A549 (cell line): ENCODE measurements around the gene TSR1. TPM values are rescaled to one million over a fixed set of nuclear protein-coding genes. Genes with fewer than 3 reads are reported as not detected.

Experiments
- ATAC-seq, 2 experiments: fragments of 200-7000 bp in 1 of 2; fragments of >200 bp in 1 of 2; cut with Nextera tagmentation in 1 of 2; cut with Tn5 transposase in 1 of 2; 3 replicates each; pipeline versions ENCODE4 v1.8.0 to v1.9.1; 2018 to 2020; ENCODE audit warnings: mild to moderate bottlenecking in 1 of 2, moderate library complexity in 1 of 2
- CTCF ChIA-PET: fragments of 300-600 bp; sonication (Branson Sonifier 250); formaldehyde crosslinking; extraction: SDS; loops from one replicate; lab custom pipeline; 2021; ENCODE audit warnings: antibody characterized with exemption, inconsistent platforms; lab: Yijun Ruan, JAX
- POLR2A ChIA-PET: fragments of 350-600 bp; formaldehyde crosslinking; extraction: SDS; loops from one replicate; lab custom pipeline; 2021; ENCODE audit warnings: antibody characterized with exemption, inconsistent platforms; lab: Yijun Ruan, JAX
- DNase-seq, 2 experiments: peaks; one replicate each; pipeline versions ENCODE4 v3.0.0 to v3.0.0-alpha.2; 2011 to 2016; ENCODE audit warnings: low read depth in 1 of 2, low spot score in 1 of 2
- FAIRE-seq: peaks from 2 replicates; lab custom pipeline; 2011; peaks lifted over from hg19 to GRCh38; lab: Jason Lieb, UNC
- H3K27ac ChIP-seq, 2 experiments: fragments of >200 bp; sonication (Bioruptor Twin); formaldehyde crosslinking; 3 replicates each; pipeline ENCODE4 v1.5.1; 2016 to 2017
- H3K4me1 ChIP-seq: fragments of >200 bp; sonication (Bioruptor Twin); formaldehyde crosslinking; 3 replicates; pipeline ENCODE4 v1.6.1; 2016
- H3K4me2 ChIP-seq: fragments of >200 bp; sonication (Bioruptor Twin); formaldehyde crosslinking; 3 replicates; pipeline ENCODE4 v1.6.1; 2016
- H3K4me3 ChIP-seq: fragments of >200 bp; sonication (Bioruptor Twin); formaldehyde crosslinking; 3 replicates; pipeline ENCODE4 v1.5.1; 2016
- H3K9me3 ChIP-seq: fragments of >200 bp; sonication (Bioruptor Twin); formaldehyde crosslinking; 3 replicates; pipeline ENCODE4 v1.6.1; 2016
- ATOH8 ChIP-seq: fragments of 250-450 bp; sonication (Bioruptor Pico); IDR thresholded peaks from 2 replicates; pipeline ENCODE4 v1.5.0; 2020; ENCODE audit warnings: low read depth, mild to moderate bottlenecking, moderate library complexity
- CBX8 ChIP-seq: fragments of 200-600 bp; sonication (generic); IDR thresholded peaks from 2 replicates; pipeline ENCODE4 v1.6.1; 2016
- CHD2 ChIP-seq: fragments of 150-350 bp; IDR thresholded peaks from 2 replicates; pipeline ENCODE4 v1.6.1; 2014; ENCODE audit warnings: low read length; ENCODE audit not compliant: partially characterized antibody
- CHD4 ChIP-seq: fragments of 200-600 bp; sonication (generic); IDR thresholded peaks from 2 replicates; pipeline ENCODE4 v1.6.1; 2016; ENCODE audit warnings: antibody characterized with exemption, mild to moderate bottlenecking, borderline replicate concordance
- E2F6 ChIP-seq: IDR thresholded peaks from 2 replicates; pipeline ENCODE4 v1.6.1; 2012; ENCODE audit warnings: low read depth, borderline replicate concordance
- EHF ChIP-seq: fragments of 250-450 bp; sonication (Bioruptor Pico); IDR thresholded peaks from 2 replicates; pipeline ENCODE4 v1.5.0; 2020; ENCODE audit warnings: mild to moderate bottlenecking
- ESRRA ChIP-seq: fragments of 150-350 bp; IDR thresholded peaks from 2 replicates; pipeline ENCODE4 v1.6.1; 2014; ENCODE audit warnings: mild to moderate bottlenecking, low read length, borderline replicate concordance
- FOXS1 ChIP-seq: fragments of 250-450 bp; sonication (Bioruptor Pico); IDR thresholded peaks from 2 replicates; pipeline ENCODE4 v1.5.0; 2020; ENCODE audit warnings: mild to moderate bottlenecking, moderate library complexity
- GATA3 ChIP-seq: IDR thresholded peaks from 2 replicates; pipeline ENCODE4 v1.6.1; 2012; ENCODE audit warnings: borderline replicate concordance
- HOXA7 ChIP-seq: fragments of 250-450 bp; sonication (Bioruptor Pico); IDR thresholded peaks from 2 replicates; pipeline ENCODE4 v1.5.0; 2020; ENCODE audit warnings: mild to moderate bottlenecking, moderate library complexity
- JUN ChIP-seq, 2 experiments: fragments of >200 bp; sonication (Bioruptor Twin); formaldehyde crosslinking; IDR thresholded peaks; 2 replicates in 1 of 2; 3 replicates in 1 of 2; pipeline ENCODE4 v1.6.1; 2016 to 2017
- JUNB ChIP-seq: fragments of >200 bp; sonication (Bioruptor Twin); formaldehyde crosslinking; IDR thresholded peaks from 2 replicates; pipeline ENCODE4 v1.6.1; 2016
- KDM1A ChIP-seq: fragments of 200-600 bp; sonication (generic); IDR thresholded peaks from 2 replicates; pipeline ENCODE4 v1.6.1; 2016; ENCODE audit warnings: low read depth, mild to moderate bottlenecking
- NPAS2 ChIP-seq: fragments of 250-450 bp; sonication (Bioruptor Pico); IDR thresholded peaks from 2 replicates; pipeline ENCODE4 v1.8.0; 2022; ENCODE audit warnings: mild to moderate bottlenecking, moderate library complexity, borderline replicate concordance
- RCOR1 ChIP-seq: fragments of 150-350 bp; IDR thresholded peaks from 2 replicates; pipeline ENCODE4 v1.6.1; 2014; ENCODE audit warnings: antibody characterized with exemption, low read length, low read depth
- REST ChIP-seq: fragments of 200-600 bp; sonication (generic); IDR thresholded peaks from 2 replicates; pipeline ENCODE4 v1.6.1; 2016; ENCODE audit warnings: antibody characterized with exemption, mild to moderate bottlenecking, moderate library complexity
- RNF2 ChIP-seq: fragments of 200-600 bp; sonication (generic); IDR thresholded peaks from 2 replicates; pipeline ENCODE4 v1.6.1; 2016; ENCODE audit warnings: low read depth, mild to moderate bottlenecking, antibody characterized with exemption, moderate library complexity, borderline replicate concordance
- SMC3 ChIP-seq: fragments of >200 bp; sonication (Bioruptor Twin); formaldehyde crosslinking; IDR thresholded peaks from 3 replicates; pipeline ENCODE4 v1.6.1; 2018; ENCODE audit warnings: inconsistent platforms
- SREBF2 ChIP-seq: fragments of 450-650 bp; IDR thresholded peaks from 2 replicates; pipeline ENCODE4 v1.6.1; 2014; ENCODE audit warnings: mild to moderate bottlenecking, moderate library complexity
- TFCP2L1 ChIP-seq: fragments of 250-450 bp; sonication (Bioruptor Pico); IDR thresholded peaks from 2 replicates; pipeline ENCODE4 v1.5.0; 2021; ENCODE audit warnings: mild to moderate bottlenecking
- ZC3H11A ChIP-seq: fragments of 450-650 bp; IDR thresholded peaks from 2 replicates; pipeline ENCODE4 v1.6.1; 2014; ENCODE audit warnings: antibody characterized with exemption, mild to moderate bottlenecking
- WGBS: methylation state at CpG from one replicate; pipeline ENCODE4 v1.1.6; 2017; ENCODE audit errors: missing lambda C conversion rate; 5-methylcytosine and 5-hydroxymethylcytosine counted together
- polyA plus RNA-seq, 4 experiments: library from polyadenylated mRNA; depleted of rRNA in 3 of 4; stranded (reverse); fragments of >200 nt; fragmentation: RNase III in 1 of 4; extraction: RNeasy Plus Mini Kit Qiagen cat#74134 plus additional on column Dnase treatment in 1 of 4; gene quantifications; 2 replicates in 3 of 4; 3 replicates in 1 of 4; pipeline ENCODE4 v1.2.3, GENCODE V29; 2011 to 2017
- TF ChIP-seq, protein P1 (sequence below): fragments of >200 bp; sonication (Bioruptor Twin); formaldehyde crosslinking; IDR thresholded peaks from 3 replicates; pipeline ENCODE4 v1.6.1; 2016

Gene TSR1
- polyA plus RNA-seq, 2 of the 4 experiments (the other 2 are of a cell fraction), result 38.3 to 84.1 TPM

- no peaks in the 10 kb centered on the region for H3K9me3 ChIP-seq
- no peak for DNase-seq
- no peak overlapping the region for H3K4me3 ChIP-seq
- WGBS, result 95% methylated on average over 19 of the region's 20 CpGs
- no peak for TF ChIP-seq RCOR1
- TF ChIP-seq E2F6, result no peak
- no peak for TF ChIP-seq RNF2
- TF ChIP-seq REST, result no peak
- TF ChIP-seq CHD4, result no peak
- no peak for TF ChIP-seq CBX8
- no peak for TF ChIP-seq JUNB
- TF ChIP-seq TFCP2L1, result no peak
- no peak for TF ChIP-seq JUN (IDR thresholded peaks at IDR 0.05)
- no peak for TF ChIP-seq ESRRA
- no peak for TF ChIP-seq ZC3H11A
- no peak for TF ChIP-seq HOXA7 (CRISPR knock-in tag)
- FAIRE-seq, result no peak
- no peak for ATAC-seq
- CTCF ChIA-PET, result interaction anchor here (1.6 to 15.8 kb wide), 7 partner anchors 7 to 304 kb away, joined by 4 to 255 read pairs (median 9); partner anchors contain the start of gene TSR1
- H3K27ac ChIP-seq, result no peak overlapping the region
- no peak overlapping the region for H3K4me2 ChIP-seq
- POLR2A ChIA-PET, result interaction anchor here (1.3 kb wide), 2 partner anchors 26 to 58 kb away, joined by 5 to 7 read pairs; partner anchors contain the start of genes SMG6, SRR and TSR1
- peaks cover 20% of the 10 kb centered on the region for H3K4me1 ChIP-seq
Measured at GRCh38 chr17:2362016-2362415, 25.8 kb upstream of the TSR1 start.

- H3K27ac ChIP-seq, result 0 out of 6 replicates have a peak overlapping the region, but pooled peaks of 1 of the 2 experiments have one; percentile 79
Measured at GRCh38 chr17:2361010-2361760, 24.9 kb upstream of the TSR1 start.

More at GRCh38 chr17:2361010-2361760, 24.9 kb upstream of the TSR1 start:
- DNase-seq (no peak), FAIRE-seq (no peak), ATAC-seq (no peak)
- CTCF ChIA-PET, result interaction anchor here (0.6 to 15.8 kb wide), 12 partner anchors 7 to 307 kb away, joined by 3 to 255 read pairs (median 8); partner anchors contain the start of genes HIC1 and TSR1
- H3K4me1 ChIP-seq, result peaks cover 20% of the 10 kb centered on the region
- WGBS, result 86% methylated on average over 21 of the region's 21 CpGs
- TF ChIP-seq SMC3, result no peak
- TF ChIP-seq HOXA7 (CRISPR knock-in tag), result no peak
- TF ChIP-seq, protein P1, sequence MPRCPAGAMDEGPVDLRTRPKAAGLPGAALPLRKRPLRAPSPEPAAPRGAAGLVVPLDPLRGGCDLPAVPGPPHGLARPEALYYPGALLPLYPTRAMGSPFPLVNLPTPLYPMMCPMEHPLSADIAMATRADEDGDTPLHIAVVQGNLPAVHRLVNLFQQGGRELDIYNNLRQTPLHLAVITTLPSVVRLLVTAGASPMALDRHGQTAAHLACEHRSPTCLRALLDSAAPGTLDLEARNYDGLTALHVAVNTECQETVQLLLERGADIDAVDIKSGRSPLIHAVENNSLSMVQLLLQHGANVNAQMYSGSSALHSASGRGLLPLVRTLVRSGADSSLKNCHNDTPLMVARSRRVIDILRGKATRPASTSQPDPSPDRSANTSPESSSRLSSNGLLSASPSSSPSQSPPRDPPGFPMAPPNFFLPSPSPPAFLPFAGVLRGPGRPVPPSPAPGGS, result no peak
- TF ChIP-seq CHD2, result no peak
- no peak for TF ChIP-seq REST
- TF ChIP-seq EHF (CRISPR knock-in tag), result no peak
- TF ChIP-seq FOXS1 (CRISPR knock-in tag), result no peak
- no peak for TF ChIP-seq GATA3
- no peak for TF ChIP-seq SREBF2
- no peak for TF ChIP-seq NPAS2
- no peak for TF ChIP-seq KDM1A
- TF ChIP-seq ATOH8, result no peak
- POLR2A ChIA-PET, result interaction anchor here (0.5 to 1.3 kb wide), 4 partner anchors 8 to 401 kb away, joined by 3 to 7 read pairs (median 4); partner anchors contain the start of genes SMG6, SRR and TSR1
- no peaks in the 10 kb centered on the region for H3K9me3 ChIP-seq
- H3K4me2 ChIP-seq, result no peak overlapping the region
- H3K4me3 ChIP-seq, result no peak overlapping the region
